H9 (cell line): ENCODE measurements around the gene TENM4. TPM values are rescaled to one million over a fixed set of nuclear protein-coding genes. Genes with fewer than 3 reads are reported as not detected.

Experiments used
- DNase-seq: peaks from one replicate; pipeline ENCODE4 v3.0.0-alpha.2; 2017
- H2AFZ ChIP-seq: one replicate; pipeline ENCODE4 v1.6.1; 2013; ENCODE audit warnings: mild to moderate bottlenecking, low read length, control low read depth, moderate library complexity
- H2AK5ac ChIP-seq: 2 replicates; pipeline ENCODE4 v1.6.1; 2013; ENCODE audit warnings: low read length, control low read depth, mixed read lengths; ENCODE audit not compliant: insufficient read length
- H2BK120ac ChIP-seq: one replicate; pipeline ENCODE4 v1.6.1; 2013; ENCODE audit warnings: low read depth, mild to moderate bottlenecking, low read length, control low read depth, inconsistent platforms; ENCODE audit not compliant: poor library complexity, severe bottlenecking
- H2BK12ac ChIP-seq: 2 replicates; pipeline ENCODE4 v1.6.1; 2013; ENCODE audit warnings: low read length, control low read depth, mixed read lengths, low read depth; ENCODE audit not compliant: insufficient read length
- H2BK15ac ChIP-seq: 2 replicates; pipeline ENCODE4 v1.6.1; 2013; ENCODE audit warnings: low read depth, low read length, control low read depth
- H2BK20ac ChIP-seq: one replicate; pipeline ENCODE4 v1.6.1; 2013; ENCODE audit warnings: low read depth, mild to moderate bottlenecking, low read length, control low read depth, inconsistent platforms; ENCODE audit not compliant: poor library complexity, severe bottlenecking
- H2BK5ac ChIP-seq: 2 replicates; pipeline ENCODE4 v1.6.1; 2013; ENCODE audit warnings: low read length, control low read depth, mixed read lengths; ENCODE audit not compliant: insufficient read length
- H3K14ac ChIP-seq: 2 replicates; pipeline ENCODE4 v1.6.1; 2013; ENCODE audit warnings: low read length, control low read depth; ENCODE audit not compliant: insufficient read depth
- H3K18ac ChIP-seq: 2 replicates; pipeline ENCODE4 v1.6.1; 2013; ENCODE audit warnings: low read depth, mild to moderate bottlenecking, mixed read lengths, low read length, control low read depth; ENCODE audit not compliant: insufficient read length
- H3K23ac ChIP-seq: 2 replicates; pipeline ENCODE4 v1.6.1; 2013; ENCODE audit warnings: low read length, control low read depth, mixed read lengths, low read depth; ENCODE audit not compliant: insufficient read length
- H3K23me2 ChIP-seq: 2 replicates; pipeline ENCODE4 v1.6.1; 2013; ENCODE audit warnings: low read depth, mild to moderate bottlenecking, mixed read lengths, low read length, control low read depth; ENCODE audit not compliant: insufficient read length, poor library complexity, severe bottlenecking
- H3K27ac ChIP-seq: 2 replicates; pipeline ENCODE4 v1.5.1; 2013; ENCODE audit warnings: low read length, control low read depth, mixed read lengths, low read depth; ENCODE audit not compliant: insufficient read length
- H3K27me3 ChIP-seq: 2 replicates; pipeline ENCODE4 v1.6.1; 2013; ENCODE audit warnings: low read length, control low read depth, inconsistent platforms; ENCODE audit not compliant: insufficient read depth
- H3K4ac ChIP-seq: 2 replicates; pipeline ENCODE4 v1.6.1; 2013; ENCODE audit warnings: low read depth, mild to moderate bottlenecking, control low read depth, inconsistent platforms, low read length, moderate library complexity
- H3K4me1 ChIP-seq: 2 replicates; pipeline ENCODE4 v1.6.1; 2013; ENCODE audit warnings: low read length, control low read depth, inconsistent platforms; ENCODE audit not compliant: insufficient read depth
- H3K4me2 ChIP-seq: 2 replicates; pipeline ENCODE4 v1.6.1; 2013; ENCODE audit warnings: low read length, control low read depth, mixed read lengths; ENCODE audit not compliant: insufficient read length, insufficient read depth
- H3K56ac ChIP-seq: 2 replicates; pipeline ENCODE4 v1.6.1; 2013; ENCODE audit warnings: low read depth, mild to moderate bottlenecking, mixed read lengths, low read length, control low read depth; ENCODE audit not compliant: insufficient read length
- H3K79me1 ChIP-seq: 2 replicates; pipeline ENCODE4 v1.6.1; 2013; ENCODE audit warnings: low read depth, mild to moderate bottlenecking, moderate library complexity, low read length, control low read depth, inconsistent platforms; ENCODE audit not compliant: insufficient read depth, poor library complexity, severe bottlenecking
- H3K79me2 ChIP-seq: 2 replicates; pipeline ENCODE4 v1.6.1; 2013; ENCODE audit warnings: low read length, control low read depth, inconsistent platforms; ENCODE audit not compliant: insufficient read depth
- H3K9ac ChIP-seq: 2 replicates; pipeline ENCODE4 v1.6.1; 2013; ENCODE audit warnings: low read length, control low read depth, mixed read lengths; ENCODE audit not compliant: insufficient read length; ENCODE audit errors: extremely low read depth
- H3K9me3 ChIP-seq: one replicate; pipeline ENCODE4 v1.6.1; 2013; ENCODE audit warnings: low read depth, low read length, inconsistent platforms; ENCODE audit not compliant: control insufficient read depth
- H3T11ph ChIP-seq: one replicate; pipeline ENCODE4 v1.6.1; 2013; ENCODE audit warnings: mild to moderate bottlenecking, low read length, control low read depth, inconsistent platforms
- H4K20me1 ChIP-seq: one replicate; pipeline ENCODE4 v1.6.1; 2013; ENCODE audit not compliant: control insufficient read depth, insufficient read length, insufficient read depth
- H4K5ac ChIP-seq: 2 replicates; pipeline ENCODE4 v1.6.1; 2013; ENCODE audit warnings: low read depth, mild to moderate bottlenecking, mixed read lengths, low read length, control low read depth; ENCODE audit not compliant: insufficient read length
- H4K8ac ChIP-seq: replicated peaks from 2 replicates; pipeline ENCODE4 v1.6.1; 2013; ENCODE audit warnings: low read length, control low read depth, mixed read lengths, low read depth; ENCODE audit not compliant: insufficient read length
- H4K91ac ChIP-seq: 2 replicates; pipeline ENCODE4 v1.6.1; 2013; ENCODE audit warnings: low read depth, mild to moderate bottlenecking, moderate library complexity, mixed read lengths, low read length, control low read depth; ENCODE audit not compliant: insufficient read length
- H3K27ac Mint-ChIP-seq, 3 experiments: 2 replicates in 2 of 3; 3 replicates in 1 of 3; pipeline ENCODE4 v1.8.0; 2020 to 2021; ENCODE audit warnings: mixed read lengths in 3 of 3, mild to moderate bottlenecking in 1 of 3, moderate library complexity in 1 of 3
- H3K27me3 Mint-ChIP-seq: 2 replicates; pipeline ENCODE4 v1.8.0; 2021; ENCODE audit warnings: low read depth, mild to moderate bottlenecking, moderate library complexity, mixed read lengths
- H3K36me3 Mint-ChIP-seq, 3 experiments: 2 replicates in 2 of 3; 3 replicates in 1 of 3; pipeline ENCODE4 v1.8.0; 2020 to 2021; ENCODE audit warnings: low read depth in 3 of 3, mixed read lengths in 3 of 3; ENCODE audit not compliant: insufficient read depth in 1 of 3
- H3K4me1 Mint-ChIP-seq, 2 experiments: 2 replicates each; pipeline ENCODE4 v1.8.0; 2020; ENCODE audit warnings: mixed read lengths in 2 of 2
- H3K4me3 Mint-ChIP-seq, 2 experiments: 2 replicates in 1 of 2; 3 replicates in 1 of 2; pipeline ENCODE4 v1.8.0; 2020 to 2021; ENCODE audit warnings: mild to moderate bottlenecking in 2 of 2, mixed read lengths in 2 of 2, moderate library complexity in 1 of 2
- H3K9me3 Mint-ChIP-seq, 2 experiments: 2 replicates in 1 of 2; 3 replicates in 1 of 2; pipeline ENCODE4 v1.8.0; 2020; ENCODE audit warnings: mild to moderate bottlenecking in 2 of 2, mixed read lengths in 2 of 2, moderate library complexity in 1 of 2
- CTCF ChIP-seq: fragments of 200-600 bp; sonication (generic); conservative IDR thresholded peaks from 3 replicates; pipeline ENCODE4 v1.8.0; 2021; ENCODE audit warnings: antibody characterized with exemption, mild to moderate bottlenecking
- WGBS: extraction: QIAGEN DNeasy Blood & Tissue Kit; methylation state at CpG from one replicate; pipeline ENCODE4 v1.1.7; 2013; ENCODE audit warnings: missing lambda C conversion rate, low lambda C conversion rate, mixed read lengths; ENCODE audit not compliant: insufficient read length; ENCODE audit errors: extremely low coverage; 5-methylcytosine and 5-hydroxymethylcytosine counted together
- total RNA-seq: library from RNA; stranded (reverse); gene quantifications from 2 replicates; pipeline ENCODE4 v1.2.1, GENCODE V29; 2021

The TENM4 gene
- total RNA-seq, 1 experiment from 2014 or later = 4.6 TPM

GRCh38 chr11:79330651-79331050, 110.2 kb downstream of the TENM4 start:
- Histone ChIP-seq H3K9me3 (no peaks in the 10 kb centered on the region), H2AK5ac (no peak overlapping the region), H3T11ph (no peak overlapping the region), H3K9ac (no peak overlapping the region), H3K4me2 (no peak overlapping the region), H2AFZ (no peak overlapping the region), H3K23ac (no peak overlapping the region), H3K27me3 (no peaks in the 10 kb centered on the region; the same call in 1 of the 2 replicates), H3K56ac (no peak overlapping the region), H3K18ac (no peak overlapping the region), H4K8ac (no peak overlapping the region), H4K20me1 (no peaks in the 10 kb centered on the region), H4K91ac (no peak overlapping the region), H3K27ac (no peak overlapping the region), H3K79me2 (no peaks in the 10 kb centered on the region), H2BK20ac (no peak overlapping the region), H2BK5ac (no peak overlapping the region), H3K79me1 (no peaks in the 10 kb centered on the region), H3K23me2 (no peaks in the 10 kb centered on the region), H4K5ac (no peak overlapping the region), H2BK120ac (no peak overlapping the region), H3K14ac (no peak overlapping the region), H2BK15ac (no peak overlapping the region), H3K4me1 (peaks cover 3% of the 10 kb centered on the region; the same call in 1 of the 2 replicates), H2BK12ac (no peak overlapping the region), H3K4ac (no peak overlapping the region)
- Mint-ChIP-seq H3K4me3 (no peak overlapping the region), H3K9me3 (no peaks in the 10 kb centered on the region), H3K36me3 (no peaks in the 10 kb centered on the region), H3K4me1 (peaks cover 41 to 51% of the 10 kb centered on the region in 2 experiments), H3K27me3 (peaks cover 10% of the 10 kb centered on the region; the same call in 1 of the 2 replicates), H3K27ac (peak overlapping the region in 1 of 3 experiments; percentile 41; a peak in 3 of 7 replicates)
- WGBS = no CpG with 5 or more reads among the region's 8 CpGs
- TF ChIP-seq CTCF = no peak
- no peak for DNase-seq
